Neural cell (in vitro differentiated cells): ENCODE results near the gene KREMEN1. TPM values are rescaled to one million over a fixed set of nuclear protein-coding genes. Genes with fewer than 3 reads are reported as not detected.

Experiments used
- H2AFZ ChIP-seq: fragments of 200-600, 300-800 bp; sonication (generic), shearing (Covaris generic); 2 replicates; pipeline ENCODE4 v1.6.0; 2014; ENCODE audit warnings: low read depth, mild to moderate bottlenecking, antibody characterized with exemption, low read length, moderate library complexity
- H3F3A ChIP-seq: fragments of 200-600 bp; shearing (Covaris generic); 2 replicates; pipeline ENCODE4 v1.6.1; 2016; ENCODE audit warnings: mild to moderate bottlenecking, moderate library complexity, mixed read lengths, antibody characterized with exemption, low read length; ENCODE audit not compliant: insufficient read depth, poor library complexity, severe bottlenecking
- H3K27ac ChIP-seq: fragments of 200-600, 300-800 bp; sonication (generic), shearing (Covaris generic); 2 replicates; pipeline ENCODE4 v1.5.1; 2014; ENCODE audit warnings: mild to moderate bottlenecking, low read length, moderate library complexity
- H3K27me3 ChIP-seq: fragments of 300-800, 200-600 bp; sonication (generic), shearing (Covaris generic); 2 replicates; pipeline ENCODE4 v1.6.0; 2014; ENCODE audit warnings: mild to moderate bottlenecking, low read depth, low read length, moderate library complexity; ENCODE audit not compliant: insufficient read depth
- H3K36me3 ChIP-seq: fragments of 300-800, 200-600 bp; sonication (generic), shearing (Covaris generic); 2 replicates; pipeline ENCODE4 v1.5.1; 2014; ENCODE audit warnings: mild to moderate bottlenecking, antibody characterized with exemption, low read length, moderate library complexity; ENCODE audit not compliant: insufficient read depth
- H3K4me2 ChIP-seq: fragments of 300-800, 200-600 bp; sonication (generic), shearing (Covaris generic); 2 replicates; pipeline ENCODE4 v1.6.0; 2014; ENCODE audit warnings: mild to moderate bottlenecking, low read length
- H3K4me3 ChIP-seq: fragments of 300-800, 200-600 bp; sonication (generic), shearing (Covaris generic); 2 replicates; pipeline ENCODE4 v1.5.1; 2014; ENCODE audit warnings: mild to moderate bottlenecking, low read length, moderate library complexity
- H3K79me2 ChIP-seq: fragments of 200-600 bp; shearing (Covaris generic); replicated peaks from 2 replicates; pipeline ENCODE4 v1.6.0; 2014; ENCODE audit warnings: mild to moderate bottlenecking, low read length, moderate library complexity; ENCODE audit not compliant: insufficient read depth
- H3K9ac ChIP-seq: fragments of 300-800, 200-600 bp; sonication (generic), shearing (Covaris generic); 2 replicates; pipeline ENCODE4 v1.6.1; 2016; ENCODE audit warnings: mild to moderate bottlenecking, low read length, mixed read lengths
- H3K9me2 ChIP-seq: fragments of 200-600 bp; shearing (Covaris generic); 2 replicates; pipeline ENCODE4 v1.6.1; 2016; ENCODE audit warnings: mild to moderate bottlenecking, low read length, mixed read lengths; ENCODE audit not compliant: insufficient read depth
- H3K9me3 ChIP-seq: fragments of 200-600, 300-800 bp; sonication (generic), shearing (Covaris generic); 2 replicates; pipeline ENCODE4 v1.6.1; 2016; ENCODE audit warnings: mild to moderate bottlenecking, mixed run types, low read length, moderate library complexity, mixed read lengths
- H4K20me1 ChIP-seq: fragments of 200-600 bp; shearing (Covaris generic); 2 replicates; pipeline ENCODE4 v1.6.1; 2016; ENCODE audit warnings: mild to moderate bottlenecking, mixed run types; ENCODE audit not compliant: insufficient read depth
- EP300 ChIP-seq: fragments of 450-650 bp; conservative IDR thresholded peaks from 2 replicates; pipeline ENCODE4 v1.6.1; 2014; ENCODE audit warnings: antibody characterized with exemption, mild to moderate bottlenecking, moderate library complexity; ENCODE audit not compliant: poor library complexity, severe bottlenecking
- EZH2 ChIP-seq: fragments of 200-600, 300-800 bp; shearing (Covaris generic), sonication (generic); IDR thresholded peaks from 2 replicates; pipeline ENCODE4 v1.6.1; 2014; ENCODE audit warnings: antibody characterized with exemption, low read length, borderline replicate concordance, mild to moderate bottlenecking; ENCODE audit not compliant: insufficient read depth, poor library complexity, severe bottlenecking
- MXI1 ChIP-seq: fragments of 450-650 bp; conservative IDR thresholded peaks from 2 replicates; pipeline ENCODE4 v1.6.1; 2014; ENCODE audit warnings: antibody characterized with exemption, mild to moderate bottlenecking; ENCODE audit not compliant: poor library complexity, severe bottlenecking
- POLR2AphosphoS5 ChIP-seq: IDR thresholded peaks from 2 replicates; pipeline ENCODE4 v1.6.1; 2012
- RAD21 ChIP-seq: fragments of 450-650 bp; conservative IDR thresholded peaks from 2 replicates; pipeline ENCODE4 v1.6.1; 2014; ENCODE audit warnings: antibody characterized with exemption, mild to moderate bottlenecking, moderate library complexity
- SMC3 ChIP-seq: fragments of 450-650 bp; conservative IDR thresholded peaks from 2 replicates; pipeline ENCODE4 v1.6.1; 2014; ENCODE audit warnings: antibody characterized with exemption, mild to moderate bottlenecking, moderate library complexity; ENCODE audit not compliant: poor library complexity
- TAF1 ChIP-seq: IDR thresholded peaks from 2 replicates; pipeline ENCODE4 v1.6.1; 2012; ENCODE audit warnings: low read depth
- polyA plus RNA-seq: library from polyadenylated mRNA; depleted of rRNA; stranded (reverse); fragments of >200 nt; gene quantifications from 2 replicates; pipeline ENCODE4 v1.2.3, GENCODE V29; 2014
- TF ChIP-seq, protein P1 (sequence below): IDR thresholded peaks from 2 replicates; pipeline ENCODE4 v1.6.1; 2012; ENCODE audit warnings: borderline replicate concordance
- TF ChIP-seq, protein P2 (sequence below): fragments of 450-650 bp; IDR thresholded peaks from 2 replicates; pipeline ENCODE4 v1.5.1; 2014; ENCODE audit warnings: antibody characterized with exemption, mild to moderate bottlenecking, moderate library complexity; ENCODE audit not compliant: poor library complexity, severe bottlenecking

KREMEN1 gene
- polyA plus RNA-seq, 1 donor from 2014 or later = 3.3 TPM

DNA sequence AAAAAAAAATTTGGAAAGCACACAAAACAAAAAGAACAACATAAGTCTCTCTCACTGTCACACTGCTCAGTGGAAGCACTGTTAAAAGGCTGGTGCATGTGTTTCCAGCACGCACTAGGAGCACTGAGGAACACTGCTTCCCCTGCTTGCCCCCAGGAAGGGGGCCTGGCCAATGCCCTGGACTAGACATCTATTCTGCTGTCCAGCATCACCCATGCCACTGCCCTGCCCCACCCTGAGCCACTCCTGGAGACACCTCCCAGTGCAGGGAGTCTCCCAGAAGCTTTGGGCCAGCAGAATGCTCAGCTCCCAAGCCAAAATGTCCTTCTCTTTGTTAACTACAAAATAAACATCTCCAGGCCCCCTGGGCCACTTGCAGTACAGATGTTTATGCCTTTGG is 83.1 kb downstream of the KREMEN1 start:
- H2AFZ ChIP-seq = no peak overlapping the region
- H3K79me2 ChIP-seq = no peaks in the 10 kb centered on the region
- no peak overlapping the region for H3K9ac ChIP-seq
- no peak overlapping the region for H3K27ac ChIP-seq
- H3K9me2 ChIP-seq = no peaks in the 10 kb centered on the region
- no peaks in the 10 kb centered on the region for H3F3A ChIP-seq
- no peak overlapping the region for H3K4me2 ChIP-seq
- H3K9me3 ChIP-seq = no peaks in the 10 kb centered on the region
- H3K36me3 ChIP-seq = no peaks in the 10 kb centered on the region
- no peaks in the 10 kb centered on the region for H3K27me3 ChIP-seq
- no peaks in the 10 kb centered on the region for H4K20me1 ChIP-seq
- no peak overlapping the region for H3K4me3 ChIP-seq
- TF ChIP-seq POLR2AphosphoS5 (no peak), TAF1 (no peak), MXI1 (no peak), SMC3 (no peak)
- TF ChIP-seq, protein P1, sequence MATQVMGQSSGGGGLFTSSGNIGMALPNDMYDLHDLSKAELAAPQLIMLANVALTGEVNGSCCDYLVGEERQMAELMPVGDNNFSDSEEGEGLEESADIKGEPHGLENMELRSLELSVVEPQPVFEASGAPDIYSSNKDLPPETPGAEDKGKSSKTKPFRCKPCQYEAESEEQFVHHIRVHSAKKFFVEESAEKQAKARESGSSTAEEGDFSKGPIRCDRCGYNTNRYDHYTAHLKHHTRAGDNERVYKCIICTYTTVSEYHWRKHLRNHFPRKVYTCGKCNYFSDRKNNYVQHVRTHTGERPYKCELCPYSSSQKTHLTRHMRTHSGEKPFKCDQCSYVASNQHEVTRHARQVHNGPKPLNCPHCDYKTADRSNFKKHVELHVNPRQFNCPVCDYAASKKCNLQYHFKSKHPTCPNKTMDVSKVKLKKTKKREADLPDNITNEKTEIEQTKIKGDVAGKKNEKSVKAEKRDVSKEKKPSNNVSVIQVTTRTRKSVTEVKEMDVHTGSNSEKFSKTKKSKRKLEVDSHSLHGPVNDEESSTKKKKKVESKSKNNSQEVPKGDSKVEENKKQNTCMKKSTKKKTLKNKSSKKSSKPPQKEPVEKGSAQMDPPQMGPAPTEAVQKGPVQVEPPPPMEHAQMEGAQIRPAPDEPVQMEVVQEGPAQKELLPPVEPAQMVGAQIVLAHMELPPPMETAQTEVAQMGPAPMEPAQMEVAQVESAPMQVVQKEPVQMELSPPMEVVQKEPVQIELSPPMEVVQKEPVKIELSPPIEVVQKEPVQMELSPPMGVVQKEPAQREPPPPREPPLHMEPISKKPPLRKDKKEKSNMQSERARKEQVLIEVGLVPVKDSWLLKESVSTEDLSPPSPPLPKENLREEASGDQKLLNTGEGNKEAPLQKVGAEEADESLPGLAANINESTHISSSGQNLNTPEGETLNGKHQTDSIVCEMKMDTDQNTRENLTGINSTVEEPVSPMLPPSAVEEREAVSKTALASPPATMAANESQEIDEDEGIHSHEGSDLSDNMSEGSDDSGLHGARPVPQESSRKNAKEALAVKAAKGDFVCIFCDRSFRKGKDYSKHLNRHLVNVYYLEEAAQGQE = no peak

DNA sequence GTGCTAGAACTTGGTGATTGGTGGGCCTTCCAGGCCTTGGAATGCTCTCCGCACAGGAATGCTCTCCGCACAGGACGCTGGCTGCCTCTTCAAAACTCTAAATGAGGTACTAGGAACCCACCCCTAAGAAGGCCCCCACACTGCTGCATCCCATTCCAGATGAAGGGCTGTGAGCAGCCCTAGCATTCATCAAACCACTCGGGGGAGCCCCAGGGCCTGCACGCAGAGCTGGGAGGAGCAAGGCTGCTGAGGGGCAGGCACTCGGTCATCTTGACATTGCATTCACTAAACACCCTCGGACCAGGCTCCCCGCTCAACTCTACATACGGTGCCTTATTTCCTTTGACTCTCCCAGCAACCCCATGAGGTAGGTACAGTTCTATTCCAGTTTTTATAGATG is 83.7 kb downstream of the KREMEN1 start:
- no peaks in the 10 kb centered on the region for H3K79me2 ChIP-seq
- H3K9me2 ChIP-seq = no peaks in the 10 kb centered on the region
- no peak overlapping the region for H3K9ac ChIP-seq
- no peaks in the 10 kb centered on the region for H3K27me3 ChIP-seq
- no peak overlapping the region for H3K27ac ChIP-seq
- no peak overlapping the region for H3K4me2 ChIP-seq
- TF ChIP-seq, protein P2, sequence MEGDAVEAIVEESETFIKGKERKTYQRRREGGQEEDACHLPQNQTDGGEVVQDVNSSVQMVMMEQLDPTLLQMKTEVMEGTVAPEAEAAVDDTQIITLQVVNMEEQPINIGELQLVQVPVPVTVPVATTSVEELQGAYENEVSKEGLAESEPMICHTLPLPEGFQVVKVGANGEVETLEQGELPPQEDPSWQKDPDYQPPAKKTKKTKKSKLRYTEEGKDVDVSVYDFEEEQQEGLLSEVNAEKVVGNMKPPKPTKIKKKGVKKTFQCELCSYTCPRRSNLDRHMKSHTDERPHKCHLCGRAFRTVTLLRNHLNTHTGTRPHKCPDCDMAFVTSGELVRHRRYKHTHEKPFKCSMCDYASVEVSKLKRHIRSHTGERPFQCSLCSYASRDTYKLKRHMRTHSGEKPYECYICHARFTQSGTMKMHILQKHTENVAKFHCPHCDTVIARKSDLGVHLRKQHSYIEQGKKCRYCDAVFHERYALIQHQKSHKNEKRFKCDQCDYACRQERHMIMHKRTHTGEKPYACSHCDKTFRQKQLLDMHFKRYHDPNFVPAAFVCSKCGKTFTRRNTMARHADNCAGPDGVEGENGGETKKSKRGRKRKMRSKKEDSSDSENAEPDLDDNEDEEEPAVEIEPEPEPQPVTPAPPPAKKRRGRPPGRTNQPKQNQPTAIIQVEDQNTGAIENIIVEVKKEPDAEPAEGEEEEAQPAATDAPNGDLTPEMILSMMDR = no peak
- TF ChIP-seq MXI1 (no peak), SMC3 (no peak), EP300 (no peak), RAD21 (no peak), EZH2 (no peak), POLR2AphosphoS5 (no peak)
- TF ChIP-seq, protein P1 = no peak
- no peaks in the 10 kb centered on the region for H4K20me1 ChIP-seq
- H3K4me3 ChIP-seq = no peak overlapping the region
- H2AFZ ChIP-seq = no peak overlapping the region
- no peaks in the 10 kb centered on the region for H3K9me3 ChIP-seq
- H3K36me3 ChIP-seq = no peaks in the 10 kb centered on the region
- no peaks in the 10 kb centered on the region for H3F3A ChIP-seq
